Measurements from ENCODE around the gene KRTAP10-3. TPM values are rescaled to one million over a fixed set of nuclear protein-coding genes. Genes with fewer than 3 reads are reported as not detected.

KRTAP10-3 gene
- total RNA-seq, 1 donor from 2014 or later, result not detected

DNA sequence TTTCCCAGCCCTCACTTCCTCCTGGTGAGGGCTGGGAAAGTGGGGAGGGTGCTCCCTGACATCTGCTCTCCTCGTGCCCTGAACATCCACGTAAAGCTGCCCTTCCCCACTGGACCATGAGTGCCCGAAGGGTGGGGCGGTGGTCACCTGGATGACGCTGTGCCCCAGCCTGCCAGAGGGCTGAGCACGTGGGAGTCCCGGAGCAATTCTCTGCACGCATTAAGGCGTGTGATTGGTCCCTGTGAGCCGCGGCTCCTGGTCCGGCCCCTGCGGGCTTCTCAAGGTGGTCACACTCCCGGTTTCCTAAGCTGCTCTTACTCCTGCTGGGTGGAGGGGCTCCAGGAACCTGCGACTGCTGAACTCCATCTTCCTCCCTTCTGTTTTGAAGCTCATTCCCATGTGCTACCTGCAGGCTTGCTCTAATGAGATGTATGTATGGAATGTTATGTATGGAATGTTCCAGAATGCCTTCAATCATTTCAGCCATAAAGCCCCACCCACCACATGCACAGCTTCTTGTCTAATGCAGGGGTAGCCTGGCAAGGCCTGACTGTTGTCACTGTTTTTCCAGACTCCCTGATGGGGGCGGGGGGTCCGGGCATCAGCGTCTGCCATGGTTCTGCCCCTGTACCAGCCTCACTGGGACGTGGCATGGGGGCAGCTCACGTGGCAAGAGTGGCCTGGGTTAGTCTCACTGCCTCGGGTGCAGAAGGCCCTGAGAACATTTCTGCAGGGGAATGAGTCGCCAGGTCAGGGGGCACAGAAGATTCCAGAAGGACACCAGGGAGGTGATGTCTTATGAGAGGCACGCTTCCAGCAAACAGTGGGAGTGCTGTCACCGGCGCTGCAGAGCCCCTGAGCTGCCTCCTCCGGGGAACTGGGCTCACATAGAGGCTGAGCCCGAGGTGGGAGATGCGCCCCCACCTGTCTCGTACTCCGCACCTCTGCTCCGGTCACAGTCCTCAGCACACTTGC lies 38.0 kb downstream of the KRTAP10-3 start:
- H3K4me1 Mint-ChIP-seq (ENCODE audit: low read depth, unreplicated experiment), result peaks cover 4% of the 10 kb centered on the region
- Histone ChIP-seq H2AFZ (ENCODE audit: low read depth, low read length) (no peak overlapping the region), H3K4me2 (ENCODE audit: low read length) (no peak overlapping the region), H3K36me3 (ENCODE audit: insufficient read depth, low read length) (no peaks in the 10 kb centered on the region), H3K4me3 (ENCODE audit: insufficient read depth, low read depth, low read length) (no peak overlapping the region), H4K20me1 (ENCODE audit: insufficient read depth, low read length) (no peaks in the 10 kb centered on the region), H3K9ac (ENCODE audit: low read length) (no peak overlapping the region), H3K79me2 (ENCODE audit: insufficient read depth, low read length) (no peaks in the 10 kb centered on the region), H3K4me1 (ENCODE audit: insufficient read depth, low read length) (no peaks in the 10 kb centered on the region), H3K27me3 (ENCODE audit: insufficient read depth, low read length) (no peaks in the 10 kb centered on the region), H3K27ac (ENCODE audit: low read depth, low read length) (no peak overlapping the region), H3K9me3 (ENCODE audit: insufficient read depth, low read depth, low read length) (peaks cover 24% of the 10 kb centered on the region)
- peaks cover 4% of the 10 kb centered on the region for H3K36me3 Mint-ChIP-seq (ENCODE audit: low read depth, unreplicated experiment)
- no peak for FAIRE-seq
- no peak for TF ChIP-seq EZH2 (IDR thresholded peaks at IDR 0.05; ENCODE audit: insufficient read depth, low read length)
- TF ChIP-seq, protein P1, sequence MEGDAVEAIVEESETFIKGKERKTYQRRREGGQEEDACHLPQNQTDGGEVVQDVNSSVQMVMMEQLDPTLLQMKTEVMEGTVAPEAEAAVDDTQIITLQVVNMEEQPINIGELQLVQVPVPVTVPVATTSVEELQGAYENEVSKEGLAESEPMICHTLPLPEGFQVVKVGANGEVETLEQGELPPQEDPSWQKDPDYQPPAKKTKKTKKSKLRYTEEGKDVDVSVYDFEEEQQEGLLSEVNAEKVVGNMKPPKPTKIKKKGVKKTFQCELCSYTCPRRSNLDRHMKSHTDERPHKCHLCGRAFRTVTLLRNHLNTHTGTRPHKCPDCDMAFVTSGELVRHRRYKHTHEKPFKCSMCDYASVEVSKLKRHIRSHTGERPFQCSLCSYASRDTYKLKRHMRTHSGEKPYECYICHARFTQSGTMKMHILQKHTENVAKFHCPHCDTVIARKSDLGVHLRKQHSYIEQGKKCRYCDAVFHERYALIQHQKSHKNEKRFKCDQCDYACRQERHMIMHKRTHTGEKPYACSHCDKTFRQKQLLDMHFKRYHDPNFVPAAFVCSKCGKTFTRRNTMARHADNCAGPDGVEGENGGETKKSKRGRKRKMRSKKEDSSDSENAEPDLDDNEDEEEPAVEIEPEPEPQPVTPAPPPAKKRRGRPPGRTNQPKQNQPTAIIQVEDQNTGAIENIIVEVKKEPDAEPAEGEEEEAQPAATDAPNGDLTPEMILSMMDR (IDR thresholded peaks at IDR 0.05; ENCODE audit: insufficient read depth, low read depth, low read length), result no peak
- peaks cover 36% of the 10 kb centered on the region for H3K27me3 Mint-ChIP-seq (ENCODE audit: low read depth, unreplicated experiment)
- H3K27ac Mint-ChIP-seq (ENCODE audit: unreplicated experiment), result peak overlapping the region; percentile 37
- no peak overlapping the region for H3K4me3 Mint-ChIP-seq (ENCODE audit: unreplicated experiment)
- peaks cover 22% of the 10 kb centered on the region for H3K9me3 Mint-ChIP-seq (ENCODE audit: unreplicated experiment)
- DNase-seq (ENCODE audit: low read depth), result no peak

DNA sequence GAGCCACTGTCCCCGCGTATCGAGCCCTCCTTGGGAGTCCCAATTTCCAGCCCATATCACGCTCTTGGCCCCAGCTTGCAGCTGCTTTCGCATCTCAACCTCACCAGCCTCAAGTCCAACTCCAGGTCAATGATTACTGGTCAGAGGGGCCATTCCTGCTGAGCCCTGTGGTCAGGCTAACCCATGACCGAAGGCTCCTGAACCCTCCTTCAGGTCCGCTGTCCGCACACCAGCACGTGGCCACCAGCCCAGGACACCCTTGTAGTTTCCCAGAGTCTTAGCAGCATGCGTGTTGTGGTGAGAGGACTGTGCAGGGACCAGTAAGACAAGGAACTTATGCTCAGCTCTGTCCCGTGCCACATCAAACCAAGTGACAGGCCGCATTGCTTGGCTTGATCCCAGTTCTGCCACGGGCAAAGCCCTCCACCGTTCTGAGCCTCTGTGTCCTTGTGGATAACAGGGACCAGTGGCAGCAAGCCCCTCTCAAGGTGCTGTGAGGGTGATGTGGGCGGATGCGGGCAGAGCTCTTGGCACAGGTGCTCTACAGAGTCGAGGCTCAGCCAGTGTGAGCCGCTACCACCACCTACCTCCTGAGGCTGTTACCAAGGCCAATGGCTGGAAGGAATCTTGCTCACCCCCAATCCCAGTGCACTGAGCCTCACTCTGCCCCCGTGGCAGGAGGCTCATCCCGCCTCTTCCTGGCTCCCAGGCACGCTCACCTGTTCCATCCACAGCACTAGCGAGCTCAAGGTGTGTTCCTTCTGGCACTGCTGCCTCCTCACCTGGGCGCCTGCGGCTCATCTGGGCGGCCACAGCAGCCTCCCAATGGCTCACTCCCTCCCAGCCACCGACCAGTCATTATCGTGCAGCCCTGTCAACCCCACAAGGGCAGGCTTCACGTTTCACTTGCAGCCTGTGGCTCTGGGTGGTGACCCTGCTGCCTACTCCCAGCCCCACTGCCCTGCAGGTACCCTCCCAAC lies 39.0 kb downstream of the KRTAP10-3 start:
- H3K4me3 Mint-ChIP-seq (ENCODE audit: unreplicated experiment), result no peak overlapping the region
- H3K27ac Mint-ChIP-seq (ENCODE audit: unreplicated experiment), result no peak overlapping the region
- Histone ChIP-seq H3K4me1 (ENCODE audit: insufficient read depth, low read length) (no peaks in the 10 kb centered on the region), H3K27me3 (ENCODE audit: insufficient read depth, low read length) (no peaks in the 10 kb centered on the region), H3K4me3 (ENCODE audit: insufficient read depth, low read depth, low read length) (no peak overlapping the region), H4K20me1 (ENCODE audit: insufficient read depth, low read length) (no peaks in the 10 kb centered on the region), H3K9ac (ENCODE audit: low read length) (no peak overlapping the region), H3K79me2 (ENCODE audit: insufficient read depth, low read length) (no peaks in the 10 kb centered on the region), H3K9me3 (ENCODE audit: insufficient read depth, low read depth, low read length) (peaks cover 22% of the 10 kb centered on the region), H2AFZ (ENCODE audit: low read depth, low read length) (no peak overlapping the region), H3K4me2 (ENCODE audit: low read length) (no peak overlapping the region), H3K27ac (ENCODE audit: low read depth, low read length) (no peak overlapping the region), H3K36me3 (ENCODE audit: insufficient read depth, low read length) (no peaks in the 10 kb centered on the region)
- H3K36me3 Mint-ChIP-seq (ENCODE audit: low read depth, unreplicated experiment), result peaks cover 6% of the 10 kb centered on the region
- peaks cover 4% of the 10 kb centered on the region for H3K4me1 Mint-ChIP-seq (ENCODE audit: low read depth, unreplicated experiment)
- DNase-seq (ENCODE audit: low read depth), result no peak
- no peak for FAIRE-seq
- TF ChIP-seq, protein P1 (IDR thresholded peaks at IDR 0.05; ENCODE audit: insufficient read depth, low read depth, low read length), result no peak
- TF ChIP-seq EZH2 (IDR thresholded peaks at IDR 0.05; ENCODE audit: insufficient read depth, low read length), result no peak
- peaks cover 21% of the 10 kb centered on the region for H3K9me3 Mint-ChIP-seq (ENCODE audit: unreplicated experiment)
- H3K27me3 Mint-ChIP-seq (ENCODE audit: low read depth, unreplicated experiment), result peaks cover 43% of the 10 kb centered on the region

All from astrocyte (in vitro differentiated cells and primary cell).